NCI-H187 (cell line): ENCODE measurements around the gene PTTG1IP.
"Not testable (repeated sequence)": the region's sequence is repeated elsewhere in the genome, so short reads cannot be mapped to it uniquely, and the experiment has no call there.

Experiments
- DNase-seq, 2 experiments: peaks; one replicate each; lab custom pipeline; 2025; lab: John Stamatoyannopoulos, UW

PTTG1IP gene

DNA sequence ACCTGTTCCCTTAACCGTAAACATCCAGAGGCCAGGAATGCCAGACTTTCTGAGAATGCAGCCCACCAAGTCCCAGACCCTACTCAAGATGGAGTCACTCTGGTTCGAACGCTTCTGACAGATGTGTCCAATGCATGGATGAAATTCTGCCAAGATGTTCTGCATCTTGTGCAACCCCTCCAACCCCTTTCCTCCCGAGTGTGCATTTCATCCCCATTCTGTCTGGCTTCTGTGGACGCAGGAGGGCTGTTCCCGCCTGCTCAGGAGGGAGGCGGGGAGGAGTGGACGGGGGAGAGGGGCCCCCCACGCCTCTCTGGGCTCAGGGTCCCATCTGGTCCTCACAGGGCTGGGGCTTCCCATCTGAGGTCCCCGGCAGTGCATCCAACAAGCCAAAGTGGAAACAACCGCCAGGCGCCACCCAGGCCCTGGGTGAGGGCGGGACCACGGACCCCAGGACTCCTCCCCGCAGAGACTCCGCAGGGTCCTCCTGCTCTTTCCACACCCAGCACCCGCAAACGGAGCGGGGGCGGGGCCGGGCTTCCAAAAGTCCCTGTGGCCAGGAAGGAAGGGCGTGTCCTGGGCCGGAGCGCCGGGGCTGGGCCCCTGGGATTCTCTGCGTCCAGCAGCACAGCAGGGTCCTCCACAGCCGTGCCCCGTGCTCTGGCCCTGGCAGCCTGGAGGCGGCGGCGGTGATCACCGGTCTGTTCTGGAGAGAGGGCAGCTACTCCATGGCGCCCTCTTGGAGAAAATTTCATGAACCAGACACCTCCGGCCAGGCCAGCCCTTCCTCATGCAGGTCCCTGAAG lies 27.9 kb downstream of the PTTG1IP start:
- DNase-seq: no peak

DNA sequence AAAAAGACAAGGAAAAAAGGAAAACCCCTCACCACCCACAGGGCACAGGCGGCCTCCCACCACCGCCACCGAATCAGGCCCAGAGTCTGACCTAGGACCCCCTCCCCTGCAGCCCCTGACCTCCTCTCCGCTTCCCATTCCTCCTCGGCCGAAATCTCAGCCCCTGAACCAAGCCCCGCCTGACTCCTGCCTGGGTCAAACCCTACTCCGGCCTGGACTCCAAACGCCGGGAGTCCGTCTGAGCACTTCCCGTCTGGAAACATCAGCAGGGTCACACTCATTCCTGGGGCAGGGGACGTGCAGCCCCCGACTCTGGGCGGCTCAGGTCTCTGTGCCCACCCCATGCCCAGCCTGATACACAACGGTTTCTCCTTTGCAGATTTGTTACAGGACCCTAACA lies 29.2 kb downstream of the PTTG1IP start:
- DNase-seq: no peak

DNA sequence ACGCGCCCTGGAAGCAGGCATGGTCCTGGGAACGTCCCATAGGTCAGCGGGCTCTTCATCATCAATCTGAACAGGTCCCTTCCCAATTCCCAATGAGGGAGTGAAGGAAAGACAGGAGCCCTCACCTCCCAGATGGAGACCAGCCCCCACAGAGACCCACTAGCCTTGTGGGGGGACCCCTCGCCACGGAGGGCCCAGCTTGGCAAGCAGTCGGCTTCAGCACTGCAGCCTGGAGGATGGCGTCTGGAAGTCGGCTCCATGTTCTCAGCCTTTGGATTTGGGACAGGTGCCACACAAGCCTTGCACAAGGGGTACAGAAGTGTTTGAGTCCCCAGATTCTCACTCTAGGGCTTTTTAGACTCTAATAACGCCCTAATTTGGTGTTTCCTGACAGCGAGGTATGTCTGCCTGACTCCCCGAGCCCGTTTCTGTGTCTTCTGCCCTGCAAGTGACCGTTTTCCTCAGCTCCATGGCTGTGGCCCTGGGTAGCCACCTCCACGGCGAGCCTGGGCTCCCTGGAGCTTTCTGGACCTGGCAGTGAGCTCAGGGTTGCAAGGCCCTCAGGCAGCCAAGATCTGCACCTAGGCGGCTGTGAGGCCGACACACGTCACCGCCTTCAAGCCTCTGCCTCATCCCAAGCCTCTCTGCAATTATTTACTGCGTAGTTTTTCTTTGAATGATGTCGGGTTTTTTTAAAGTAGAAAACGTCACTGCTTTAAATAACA lies 30.6 kb downstream of the PTTG1IP start:
- DNase-seq: no peak

DNA sequence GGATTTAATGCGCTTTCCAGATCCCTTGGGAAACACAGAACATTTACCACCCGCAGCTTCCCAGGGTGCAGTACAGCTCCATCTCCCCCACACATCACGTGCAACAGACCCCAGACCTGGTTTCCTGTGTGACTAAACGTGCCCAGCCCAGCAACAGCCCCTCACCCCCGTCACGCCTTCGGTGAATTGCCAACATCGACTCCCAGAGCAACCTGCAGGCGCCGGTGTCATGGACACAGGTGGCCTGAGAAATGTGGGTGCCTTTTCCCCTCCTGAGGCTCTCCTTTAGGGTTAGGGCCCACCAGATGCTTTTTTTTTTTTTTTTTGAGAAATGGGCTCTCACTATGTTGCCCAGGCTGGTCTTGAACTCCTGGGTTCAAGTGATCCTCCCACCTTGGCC lies 31.4 kb downstream of the PTTG1IP start:
- DNase-seq: no peak

DNA sequence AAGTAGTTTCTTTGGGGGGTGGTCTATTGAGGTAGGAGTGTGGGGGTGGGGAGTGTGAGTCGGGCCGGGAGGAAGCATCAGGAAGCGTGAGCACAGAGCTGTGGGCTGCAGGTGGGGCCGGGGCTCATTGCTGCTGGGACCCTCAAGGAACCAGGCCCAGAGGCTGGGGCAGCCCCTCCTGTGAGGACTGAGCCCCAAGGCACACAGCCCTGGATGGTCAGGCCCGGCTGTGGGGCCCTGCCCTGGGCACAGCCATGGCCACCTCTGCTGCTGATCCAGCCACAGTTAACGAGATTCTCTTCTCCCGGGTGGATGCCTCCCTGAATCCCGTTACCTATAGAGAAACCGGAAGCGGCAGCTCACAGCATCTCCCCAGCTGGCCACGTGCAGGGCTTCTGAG lies 32.7 kb downstream of the PTTG1IP start:
- DNase-seq: no peak

DNA sequence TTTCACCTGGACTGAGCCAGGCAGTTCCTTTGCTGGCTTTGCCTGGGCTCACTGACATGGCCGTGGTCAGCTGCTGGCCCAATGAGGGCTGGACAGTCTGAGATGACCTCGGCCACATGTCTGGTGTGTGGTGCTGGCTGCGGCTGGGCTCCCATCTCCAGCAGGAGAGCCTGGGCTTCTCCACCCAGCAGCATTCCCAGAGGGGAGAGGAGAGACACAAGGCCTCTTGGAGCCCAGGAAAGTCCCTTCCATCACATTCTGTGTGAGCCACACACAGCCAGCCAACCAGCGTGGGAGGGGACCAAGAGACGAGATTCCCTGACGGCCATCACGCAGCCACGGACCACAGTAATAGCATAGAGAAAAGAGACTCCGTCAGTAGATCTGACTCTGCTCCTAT lies 34.5 kb downstream of the PTTG1IP start:
- no peak for DNase-seq

DNA sequence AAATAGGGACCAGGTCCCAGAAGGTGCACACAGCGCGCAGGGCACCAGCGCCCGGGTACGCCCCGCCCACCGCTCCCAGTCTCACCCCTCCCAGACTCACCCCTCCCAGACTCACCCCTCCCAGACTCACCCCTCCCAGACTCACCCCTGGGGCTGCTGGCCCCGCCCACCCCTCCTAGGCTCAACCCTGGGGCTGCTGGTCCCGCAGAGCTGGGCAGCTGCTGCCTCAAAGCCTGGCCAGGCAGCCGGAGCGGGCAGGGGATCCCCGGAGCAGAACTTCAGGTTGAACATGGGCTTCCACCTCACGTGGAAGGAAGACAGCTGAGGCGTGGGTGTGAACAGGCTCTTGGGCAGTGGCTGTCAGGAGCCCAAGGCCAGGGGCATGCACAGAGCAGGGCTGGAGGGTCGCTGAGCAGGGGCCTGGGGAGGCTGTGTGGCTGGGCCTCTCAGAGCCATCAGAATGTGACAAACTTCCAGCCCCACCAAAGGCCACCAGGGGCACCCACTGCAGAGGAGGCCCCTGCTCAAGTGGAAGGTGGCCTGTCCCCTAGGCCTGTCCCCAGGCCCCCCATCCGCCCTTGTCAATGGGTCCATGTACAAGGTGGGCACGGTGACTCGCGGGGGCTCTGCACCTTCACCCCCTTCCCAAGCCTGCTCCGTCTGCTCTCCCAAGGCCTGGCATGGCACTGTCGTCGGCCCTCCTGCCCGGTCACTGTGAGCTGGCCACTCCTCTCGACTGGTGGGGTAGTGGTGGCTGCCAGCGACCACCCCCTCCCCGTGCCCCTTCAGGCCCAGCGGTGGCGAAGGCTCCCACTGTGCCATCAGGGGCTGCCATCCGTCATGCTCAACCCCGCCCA lies 35.2 kb downstream of the PTTG1IP start:
- no peak for DNase-seq

DNA sequence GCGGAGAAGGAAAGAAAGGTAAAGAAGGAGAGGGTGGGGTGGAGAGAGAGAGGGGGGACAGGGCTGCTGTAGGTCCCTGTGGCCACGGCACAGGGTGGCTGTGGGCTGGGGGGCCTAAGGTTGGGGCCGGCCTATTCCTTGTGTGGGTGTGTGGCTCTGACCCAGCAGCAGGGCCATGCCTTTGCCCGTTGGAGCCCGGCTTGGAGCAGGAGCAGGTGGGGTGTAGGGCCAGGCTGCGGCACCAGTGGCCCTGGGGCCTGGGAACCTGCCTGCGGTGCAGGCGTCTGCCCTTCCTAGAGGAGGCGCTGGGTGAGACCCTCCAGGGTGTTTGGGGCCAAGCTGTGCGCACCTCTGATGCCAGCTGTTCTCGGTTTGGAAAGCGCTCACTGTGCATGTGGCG lies 36.0 kb downstream of the PTTG1IP start:
- DNase-seq: no peak

DNA sequence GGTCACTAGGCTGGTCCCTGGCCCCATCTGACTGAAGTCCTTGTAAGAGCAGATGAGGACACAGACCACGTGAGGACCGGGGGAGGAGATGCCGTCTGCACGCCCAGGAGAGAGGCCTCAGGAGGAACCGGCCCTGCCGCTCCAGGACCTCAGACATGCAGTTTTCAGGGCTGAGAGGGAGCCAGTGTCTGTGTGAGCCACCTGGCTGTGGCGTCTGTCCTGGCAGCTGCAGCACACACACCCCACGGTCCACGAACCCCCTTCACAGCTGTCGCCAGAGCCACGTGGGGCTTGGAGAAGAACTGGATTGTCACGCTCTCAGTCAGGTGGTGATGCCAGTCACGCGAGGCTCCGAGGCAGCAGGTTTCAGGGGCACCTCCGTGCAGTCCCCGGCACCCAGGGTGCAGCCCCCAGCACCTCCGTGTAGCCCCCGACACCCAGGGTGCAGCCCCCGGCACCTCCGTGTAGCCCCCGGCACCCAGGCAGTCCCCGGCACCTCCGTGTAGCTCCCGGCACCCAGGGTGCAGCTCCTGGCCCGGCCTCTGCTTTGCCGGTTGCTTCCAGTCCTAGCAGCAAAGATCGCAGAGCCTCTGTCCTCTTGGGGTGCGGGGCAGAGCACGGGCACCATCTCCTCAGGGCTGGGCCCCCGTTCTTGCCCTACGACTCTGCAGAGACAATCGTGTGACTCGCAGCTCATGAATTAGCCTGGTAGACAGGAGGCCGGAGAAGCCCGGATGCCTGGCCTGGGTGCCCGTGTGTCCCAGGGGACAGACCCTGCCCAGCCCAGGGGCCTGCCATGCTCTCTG lies 36.6 kb downstream of the PTTG1IP start:
- no peak for DNase-seq

DNA sequence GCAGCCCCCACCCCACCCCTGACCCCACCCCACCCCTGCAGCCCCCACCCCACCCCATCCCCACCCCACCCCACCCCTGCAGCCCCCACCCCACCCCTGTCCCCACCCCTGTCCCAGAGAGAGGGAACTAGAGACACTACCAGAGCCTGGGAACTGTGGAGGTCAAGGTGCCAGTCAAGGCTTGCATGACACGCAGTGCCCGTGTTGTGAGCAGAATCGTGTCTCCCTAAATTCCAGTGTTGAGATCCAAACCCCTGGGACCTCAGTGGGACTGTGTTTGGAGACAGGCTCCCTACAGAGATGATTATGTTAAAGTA lies 37.2 kb downstream of the PTTG1IP start:
- no peak for DNase-seq

DNA sequence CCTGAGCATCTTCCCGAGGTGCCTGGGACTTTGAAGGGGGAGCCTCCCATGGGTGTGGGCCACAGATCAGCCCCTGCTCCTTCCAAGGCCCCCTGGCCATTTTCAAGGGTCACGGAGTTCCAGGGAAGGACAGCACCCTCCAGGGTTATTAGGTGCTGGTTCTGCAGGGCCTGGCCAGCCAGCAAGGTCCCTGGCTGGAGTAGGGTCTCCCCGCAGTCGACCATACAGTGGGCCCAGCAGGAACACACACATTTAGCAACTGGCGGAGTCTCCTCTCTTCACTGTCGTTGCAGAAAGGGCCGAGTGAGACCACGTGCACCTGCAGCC lies 37.9 kb downstream of the PTTG1IP start:
- DNase-seq: no peak

DNA sequence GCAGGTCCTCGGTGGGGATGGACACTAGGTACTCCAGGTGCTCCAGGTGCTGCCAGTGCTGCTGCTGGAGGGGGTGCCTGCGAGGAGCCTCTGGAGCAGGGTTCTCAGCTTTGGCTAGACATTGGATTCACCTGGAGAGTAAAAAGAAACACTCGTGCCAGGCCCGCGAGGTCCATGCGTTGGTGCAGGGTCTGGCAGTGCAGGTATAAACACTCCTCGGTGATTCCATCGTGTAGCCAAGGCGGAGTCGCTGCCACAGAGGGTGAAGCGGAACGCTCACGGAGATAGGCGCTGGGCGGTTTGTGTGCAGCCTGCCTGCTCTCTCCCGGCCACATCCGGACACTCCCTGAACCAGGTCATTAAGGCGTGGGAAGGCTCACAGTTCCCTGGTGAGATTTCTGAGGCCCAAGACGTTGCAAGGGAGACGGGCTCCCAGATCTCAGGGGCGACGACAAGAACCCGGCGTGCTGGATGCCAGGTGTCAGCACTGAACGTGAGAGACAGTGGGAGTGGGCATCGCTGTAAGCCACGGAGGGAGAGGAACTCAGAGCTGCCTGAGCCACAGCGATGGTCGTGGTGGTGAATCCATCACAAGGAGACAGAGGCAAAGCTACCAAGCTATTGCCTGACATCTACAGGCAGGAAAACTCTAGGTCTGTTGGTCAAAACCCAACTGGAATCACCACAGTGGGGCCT lies 38.4 kb downstream of the PTTG1IP start:
- DNase-seq: no peak

DNA sequence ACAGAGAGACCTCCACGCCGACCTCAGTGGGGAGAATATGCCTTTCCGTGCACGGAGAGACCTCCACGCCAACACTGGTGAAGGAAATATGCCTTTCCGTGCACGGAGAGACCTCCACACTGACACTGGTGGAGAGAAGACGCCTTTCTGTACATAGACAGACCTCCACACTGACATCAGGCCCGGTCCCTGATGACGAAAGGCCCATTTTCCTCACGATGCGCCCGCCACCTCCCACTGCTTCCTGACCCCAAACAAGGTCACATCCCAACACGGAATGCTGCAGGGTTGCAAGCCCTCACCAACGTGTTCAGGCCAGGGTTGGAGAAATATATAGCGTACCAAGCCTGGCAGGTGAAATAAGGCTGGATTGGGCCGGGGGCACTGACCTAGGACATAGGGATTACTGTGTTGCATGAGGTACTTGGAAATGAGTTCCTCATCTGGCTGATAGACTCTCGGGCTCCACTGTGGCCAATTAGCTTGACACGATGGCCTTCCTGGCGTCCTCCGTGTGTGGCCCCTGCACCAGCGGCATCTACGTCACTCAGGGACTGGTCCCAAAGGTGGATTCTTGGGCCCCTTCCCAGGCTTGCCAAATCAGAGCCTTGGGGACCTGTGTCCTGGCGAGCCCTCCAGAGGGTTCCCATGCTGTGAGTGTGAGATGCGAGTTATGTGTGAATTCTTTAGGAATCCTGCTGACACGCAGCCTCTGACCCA lies 39.1 kb downstream of the PTTG1IP start:
- DNase-seq: no peak

DNA sequence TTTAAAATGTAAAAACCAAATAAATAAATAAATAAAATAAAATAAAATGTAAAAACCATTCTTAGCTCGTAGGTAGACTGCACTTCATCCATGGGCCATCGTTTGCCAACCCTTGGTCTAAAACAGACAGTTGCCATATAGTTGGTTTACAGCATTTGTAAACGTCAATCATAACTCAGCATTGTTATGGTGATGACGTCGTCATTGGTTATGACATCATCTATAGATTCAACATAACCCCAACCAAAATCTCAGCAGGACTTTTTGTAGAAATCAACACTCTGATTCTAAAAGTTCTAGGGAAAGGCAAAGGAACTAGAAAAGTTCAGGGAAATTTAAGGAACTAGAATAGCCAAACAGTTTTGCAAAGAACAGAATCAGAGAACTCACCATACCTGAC lies 39.8 kb downstream of the PTTG1IP start:
- no peak for DNase-seq

DNA sequence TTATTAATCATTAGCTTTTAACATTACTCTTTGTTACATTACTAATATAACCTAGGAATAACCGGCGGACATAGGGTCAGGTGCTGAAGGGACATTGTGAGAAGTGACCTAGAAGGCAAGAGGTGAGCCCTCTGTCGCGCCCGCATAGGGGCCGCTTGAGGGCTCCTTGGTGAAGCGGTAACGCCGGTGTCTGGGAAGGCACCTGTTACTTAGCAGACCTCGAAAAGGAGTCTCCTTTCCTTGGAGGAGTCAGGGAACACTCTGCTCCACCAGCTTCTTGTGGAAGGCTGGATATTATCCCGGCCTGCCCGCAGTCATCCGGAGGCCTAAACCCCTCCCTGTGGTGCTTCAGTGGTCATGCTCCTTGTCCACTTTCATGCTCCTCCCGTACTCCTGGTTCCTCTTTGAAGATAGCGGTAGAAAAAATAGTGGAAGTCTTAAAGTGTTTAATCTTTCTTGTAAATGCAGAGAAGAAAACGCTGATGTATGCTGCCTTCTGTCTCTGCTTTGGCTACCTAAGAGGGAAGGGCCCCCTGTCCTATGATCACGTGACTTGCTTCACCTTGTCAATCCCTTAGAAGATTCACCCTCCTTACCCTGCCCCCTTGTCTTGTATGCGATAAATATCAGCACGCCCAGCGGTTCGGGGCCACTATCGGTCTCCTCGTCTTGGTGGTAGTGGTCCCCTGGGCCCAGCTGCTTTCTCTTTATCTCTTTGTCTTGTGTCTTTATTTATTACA lies 40.8 kb downstream of the PTTG1IP start:
- not testable (repeated sequence) for DNase-seq

DNA sequence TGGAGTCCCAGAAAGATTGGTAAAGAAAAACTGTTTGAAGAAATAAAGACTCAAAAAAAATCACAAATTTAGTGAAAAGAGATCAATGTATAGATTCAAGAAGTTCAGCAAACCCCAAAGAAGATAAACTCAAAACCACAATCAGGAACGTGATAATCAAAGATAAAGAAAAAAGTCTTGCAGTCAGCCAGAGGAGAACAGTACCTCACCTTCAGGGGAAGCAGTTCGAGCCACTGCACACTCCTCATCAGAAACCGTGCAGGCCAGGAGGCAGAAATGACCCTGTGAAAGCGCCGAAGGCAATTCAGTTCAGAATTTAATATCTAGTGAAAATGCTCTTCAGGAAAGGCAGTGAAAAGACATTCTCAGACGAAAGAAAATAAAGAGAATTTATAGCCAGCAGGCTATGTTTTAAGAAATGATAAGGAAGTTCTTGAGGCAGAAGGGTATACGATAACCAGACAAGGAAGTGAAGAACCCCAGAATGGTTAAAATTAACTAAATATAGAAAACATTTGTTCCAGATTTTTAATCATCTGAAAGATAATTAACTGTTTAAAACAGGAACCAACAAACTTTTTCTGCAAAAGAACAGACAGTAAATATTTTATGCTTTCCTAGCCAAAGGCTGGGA lies 42.1 kb downstream of the PTTG1IP start:
- DNase-seq: no peak

DNA sequence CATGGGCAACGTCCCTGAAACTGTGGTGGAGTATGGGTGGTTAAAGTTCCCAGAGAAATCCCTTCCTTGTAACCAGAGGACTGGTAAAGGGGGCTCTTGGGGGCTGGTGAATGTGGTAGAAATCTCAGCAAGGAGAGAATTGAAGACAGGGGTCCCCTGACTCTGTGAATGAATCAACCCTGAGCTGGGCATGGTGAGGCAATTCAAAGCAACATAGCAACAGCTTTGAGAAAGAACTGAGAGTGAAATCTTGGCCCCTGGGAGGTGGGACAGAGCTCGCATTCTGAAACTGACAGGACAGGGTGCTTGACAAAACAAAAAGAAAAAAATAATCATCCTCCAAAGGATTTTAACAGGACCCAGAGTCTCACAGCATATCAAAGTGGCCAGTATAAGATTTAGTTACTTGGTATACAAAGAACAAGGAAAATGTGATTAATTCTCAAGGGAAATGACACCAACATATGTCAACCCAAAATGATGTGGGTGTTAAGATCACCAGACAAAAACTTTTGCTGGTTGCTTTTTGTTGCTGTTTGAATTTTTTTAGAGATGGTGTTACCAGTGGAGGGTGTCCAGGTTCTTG lies 43.9 kb downstream of the PTTG1IP start:
- DNase-seq: no peak

DNA sequence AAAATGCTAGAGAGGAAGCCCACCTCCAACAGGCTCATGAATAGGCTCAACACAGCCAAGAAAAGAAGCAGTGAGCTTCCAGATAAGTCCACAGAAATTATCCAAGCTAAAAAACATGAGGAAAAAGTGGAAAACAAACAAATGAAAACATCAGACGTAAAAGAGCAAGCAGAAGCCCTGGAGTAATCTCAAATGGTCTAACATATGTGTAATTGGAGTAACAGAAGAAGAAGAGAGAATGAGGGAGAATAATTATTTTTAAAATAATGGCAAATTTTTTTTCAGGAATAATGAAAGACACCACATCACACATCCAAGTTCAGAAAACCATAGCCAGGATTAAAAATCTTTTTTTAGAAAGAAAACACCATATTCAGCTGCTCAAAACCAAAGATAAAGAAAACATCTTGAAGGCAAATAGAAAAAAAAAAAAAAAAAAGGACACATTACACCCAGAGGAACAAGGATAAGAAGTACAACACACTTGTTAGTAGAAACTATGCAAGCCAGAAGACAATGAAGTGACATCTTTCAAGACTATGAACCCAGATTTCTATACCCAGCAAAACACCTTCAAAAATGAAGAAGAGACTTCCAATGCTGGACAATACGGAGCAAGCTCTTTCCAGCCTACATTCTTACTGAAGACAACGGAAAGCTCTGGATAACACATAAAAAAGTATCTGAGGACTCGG lies 45.0 kb downstream of the PTTG1IP start:
- DNase-seq: no peak
